Central memory CD4-positive, alpha-beta T cell (primary cell): Measurements from ENCODE around the gene B3GAT1.
A peak's percentile ranks its signal among the peaks of the same experiment; 100 is the strongest.

Experiments used
- DNase-seq: peaks from one replicate; pipeline ENCODE4 v3.0.0; 2022

B3GAT1 gene

GRCh38 chr11:134332782-134333181 is 79.3 kb downstream of the B3GAT1 start:
- DNase-seq: no peak

GRCh38 chr11:134332189-134332631 is 79.8 kb downstream of the B3GAT1 start:
- DNase-seq: no peak

- peak; percentile 78 for DNase-seq
These were observed 80.5 kb downstream of the B3GAT1 start, which contains the start of gene GLB1L2 for GRCh38 chr11:134331354-134332188. Gene GLB1L2, plus strand, starts transcription at chr11:134331988. Its CDS starts 74 bp downstream, at chr11:134332062.

GRCh38 chr11:134330611-134331353 is 81.3 kb downstream of the B3GAT1 start:
- DNase-seq: no peak
